NCI-H1436 (cell line): ENCODE measurements around the gene TRMT10B.
"Not testable (repeated sequence)": the region's sequence is repeated elsewhere in the genome, so short reads cannot be mapped to it uniquely, and the experiment has no call there.

Experiments used
- DNase-seq: peaks from one replicate; lab custom pipeline; 2025; lab: John Stamatoyannopoulos, UW

TRMT10B gene

GRCh38 chr9:37751704-37752103 is 1.9 kb upstream of the TRMT10B start:
- not testable (repeated sequence) for DNase-seq

GRCh38 chr9:37752112-37752511 is 1.5 kb upstream of the TRMT10B start:
- not testable (repeated sequence) for DNase-seq

- no peak for DNase-seq
These were observed 740 bp upstream of the TRMT10B start for GRCh38 chr9:37752642-37753488.

GRCh38 chr9:37758747-37759146 is 5.1 kb downstream of the TRMT10B start:
- DNase-seq = no peak

- DNase-seq = no peak
These were observed 7.0 kb downstream of the TRMT10B start for GRCh38 chr9:37760416-37761161.

GRCh38 chr9:37761511-37761910 is 7.9 kb downstream of the TRMT10B start:
- DNase-seq = no peak

GRCh38 chr9:37765263-37765662 is 11.7 kb downstream of the TRMT10B start:
- DNase-seq = not testable (repeated sequence)

GRCh38 chr9:37769306-37769705 is 15.7 kb downstream of the TRMT10B start:
- DNase-seq = no peak

- DNase-seq = no peak
These were observed 16.4 kb downstream of the TRMT10B start for GRCh38 chr9:37769995-37770394.

GRCh38 chr9:37775216-37775919 is 21.8 kb downstream of the TRMT10B start:
- DNase-seq = no peak

- no peak for DNase-seq
These were observed 22.7 kb downstream of the TRMT10B start for GRCh38 chr9:37776328-37776727.

- DNase-seq = no peak
These were observed 24.9 kb downstream of the TRMT10B start for GRCh38 chr9:37778534-37778933.

GRCh38 chr9:37784291-37784615 is 30.6 kb downstream of the TRMT10B start:
- DNase-seq = no peak

GRCh38 chr9:37784616-37785483 is 31.2 kb downstream of the TRMT10B start, which contains the start of gene EXOSC3:
Gene EXOSC3 (minus strand): TSS chr9:37785064. CDS start chr9:37785044, 20 bp downstream.
- DNase-seq = peak; percentile 80

GRCh38 chr9:37787059-37787458 is 33.5 kb downstream of the TRMT10B start:
- DNase-seq = no peak

GRCh38 chr9:37788332-37788731 is 34.7 kb downstream of the TRMT10B start:
- no peak for DNase-seq

- no peak for DNase-seq
These were observed 36.5 kb downstream of the TRMT10B start for GRCh38 chr9:37790096-37790495.

GRCh38 chr9:37792122-37792521 is 38.5 kb downstream of the TRMT10B start:
- no peak for DNase-seq

GRCh38 chr9:37796232-37796631 is 42.6 kb downstream of the TRMT10B start:
- DNase-seq = no peak

- no peak for DNase-seq
These were observed 45.1 kb downstream of the TRMT10B start for GRCh38 chr9:37798677-37799076.

- peak; percentile 80 for DNase-seq
These were observed 47.2 kb downstream of the TRMT10B start, which contains the start of gene DCAF10 for GRCh38 chr9:37800631-37801286. Gene DCAF10 (plus strand): TSS chr9:37800797. CDS start chr9:37800867, 70 bp downstream.
